HEK293 (cell line): ENCODE data around the gene PUM1.

ENCODE experiments used
- HIC1 ChIP-seq: fragments of 450-650 bp; formaldehyde crosslinking; IDR thresholded peaks from 2 replicates; pipeline ENCODE4 v1.5.1; 2016; ENCODE audit warnings: missing biosample characterization, missing genetic modification characterization
- KLF9 ChIP-seq: fragments of 450-650 bp; formaldehyde crosslinking; IDR thresholded peaks from 2 replicates; pipeline ENCODE4 v1.5.1; 2016; ENCODE audit warnings: missing biosample characterization, missing genetic modification characterization, low read depth
- SP2 ChIP-seq: fragments of 450-650 bp; formaldehyde crosslinking; IDR thresholded peaks from 2 replicates; pipeline ENCODE4 v1.5.1; 2016; ENCODE audit warnings: missing biosample characterization, missing genetic modification characterization
- SP7 ChIP-seq: fragments of 450-650 bp; formaldehyde crosslinking; IDR thresholded peaks from 2 replicates; pipeline ENCODE4 v1.5.1; 2016; ENCODE audit warnings: missing biosample characterization, missing genetic modification characterization
- YY2 ChIP-seq: fragments of 450-650 bp; formaldehyde crosslinking; IDR thresholded peaks from 2 replicates; pipeline ENCODE4 v1.5.1; 2016; ENCODE audit warnings: missing biosample characterization, missing genetic modification characterization
- ZBTB20 ChIP-seq: fragments of 450-650 bp; formaldehyde crosslinking; IDR thresholded peaks from 2 replicates; pipeline ENCODE4 v1.5.1; 2016; ENCODE audit warnings: missing biosample characterization, missing genetic modification characterization
- ZBTB26 ChIP-seq: fragments of 450-650 bp; formaldehyde crosslinking; optimal IDR thresholded peaks from 2 replicates; pipeline ENCODE3; 2016; ENCODE audit warnings: missing biosample characterization, mild to moderate bottlenecking, missing genetic modification characterization
- ZBTB48 ChIP-seq: fragments of 450-650 bp; formaldehyde crosslinking; IDR thresholded peaks from 2 replicates; pipeline ENCODE4 v1.5.1; 2016; ENCODE audit warnings: missing biosample characterization, missing genetic modification characterization
- ZBTB8A ChIP-seq: fragments of 450-650 bp; formaldehyde crosslinking; IDR thresholded peaks from 2 replicates; pipeline ENCODE4 v1.5.1; 2016; ENCODE audit warnings: missing biosample characterization, missing genetic modification characterization
- ZEB2 ChIP-seq: fragments of 450-650 bp; formaldehyde crosslinking; IDR thresholded peaks from 2 replicates; pipeline ENCODE4 v1.5.1; 2016; ENCODE audit warnings: missing biosample characterization, missing genetic modification characterization
- ZFP69B ChIP-seq: fragments of 450-650 bp; formaldehyde crosslinking; IDR thresholded peaks from 2 replicates; pipeline ENCODE4 v1.5.1; 2016; ENCODE audit warnings: missing biosample characterization, missing genetic modification characterization
- ZNF133 ChIP-seq: fragments of 450-650 bp; formaldehyde crosslinking; IDR thresholded peaks from 2 replicates; pipeline ENCODE4 v1.5.1; 2016; ENCODE audit warnings: missing biosample characterization, missing genetic modification characterization
- ZNF184 ChIP-seq: fragments of 450-650 bp; IDR thresholded peaks from 2 replicates; pipeline ENCODE4 v1.5.1; 2018; ENCODE audit warnings: missing biosample characterization, mild to moderate bottlenecking, missing genetic modification characterization
- ZNF2 ChIP-seq: fragments of 450-650 bp; formaldehyde crosslinking; IDR thresholded peaks from 2 replicates; pipeline ENCODE4 v1.5.1; 2016; ENCODE audit warnings: missing biosample characterization, missing genetic modification characterization
- ZNF223 ChIP-seq: fragments of 450-650 bp; formaldehyde crosslinking; IDR thresholded peaks from 2 replicates; pipeline ENCODE4 v1.5.1; 2016; ENCODE audit warnings: missing biosample characterization, missing genetic modification characterization
- ZNF335 ChIP-seq: fragments of 450-650 bp; formaldehyde crosslinking; conservative IDR thresholded peaks from 2 replicates; pipeline ENCODE4 v1.5.1; 2016; ENCODE audit warnings: missing biosample characterization, missing genetic modification characterization
- ZNF366 ChIP-seq: fragments of 450-650 bp; formaldehyde crosslinking; conservative IDR thresholded peaks from 2 replicates; pipeline ENCODE4 v1.5.1; 2016; ENCODE audit warnings: missing biosample characterization, missing genetic modification characterization
- ZNF391 ChIP-seq: fragments of 450-650 bp; formaldehyde crosslinking; IDR thresholded peaks from 2 replicates; pipeline ENCODE4 v1.5.1; 2016; ENCODE audit warnings: low read depth, missing biosample characterization, missing genetic modification characterization, borderline replicate concordance
- ZNF394 ChIP-seq: fragments of 450-650 bp; formaldehyde crosslinking; IDR thresholded peaks from 2 replicates; pipeline ENCODE4 v1.5.1; 2016; ENCODE audit warnings: missing biosample characterization, missing genetic modification characterization, mild to moderate bottlenecking, moderate library complexity, borderline replicate concordance
- ZNF416 ChIP-seq: fragments of 450-650 bp; formaldehyde crosslinking; IDR thresholded peaks from 2 replicates; pipeline ENCODE4 v1.5.1; 2016; ENCODE audit warnings: missing biosample characterization, missing genetic modification characterization
- ZNF501 ChIP-seq: fragments of 450-650 bp; formaldehyde crosslinking; IDR thresholded peaks from 2 replicates; pipeline ENCODE4 v1.5.1; 2016; ENCODE audit warnings: missing biosample characterization, missing genetic modification characterization
- ZNF529 ChIP-seq: fragments of 450-650 bp; formaldehyde crosslinking; IDR thresholded peaks from 2 replicates; pipeline ENCODE4 v1.5.1; 2017; ENCODE audit warnings: missing genetic modification characterization, missing biosample characterization; ENCODE audit not compliant: insufficient replicate concordance
- ZNF558 ChIP-seq: fragments of 450-650 bp; formaldehyde crosslinking; IDR thresholded peaks from 2 replicates; pipeline ENCODE4 v1.5.1; 2016; ENCODE audit warnings: missing biosample characterization, missing genetic modification characterization
- ZNF561 ChIP-seq: fragments of 450-650 bp; IDR thresholded peaks from 2 replicates; pipeline ENCODE4 v1.5.1; 2018; ENCODE audit warnings: missing biosample characterization, missing genetic modification characterization, borderline replicate concordance
- ZNF610 ChIP-seq: fragments of 450-650 bp; formaldehyde crosslinking; IDR thresholded peaks from 2 replicates; pipeline ENCODE4 v1.5.1; 2016; ENCODE audit warnings: missing biosample characterization, missing genetic modification characterization, borderline replicate concordance
- ZNF660 ChIP-seq: fragments of 450-650 bp; IDR thresholded peaks from 2 replicates; pipeline ENCODE4 v1.5.1; 2018; ENCODE audit warnings: missing biosample characterization, mild to moderate bottlenecking, missing genetic modification characterization
- ZSCAN23 ChIP-seq: fragments of 450-650 bp; formaldehyde crosslinking; IDR thresholded peaks from 2 replicates; pipeline ENCODE4 v1.5.1; 2016; ENCODE audit warnings: missing biosample characterization, missing genetic modification characterization
- ZSCAN30 ChIP-seq: fragments of 450-650 bp; IDR thresholded peaks from 2 replicates; pipeline ENCODE4 v1.5.1; 2018; ENCODE audit warnings: missing biosample characterization, mild to moderate bottlenecking, missing genetic modification characterization, moderate library complexity
- ZXDB ChIP-seq: fragments of 450-650 bp; formaldehyde crosslinking; IDR thresholded peaks from 2 replicates; pipeline ENCODE4 v1.5.1; 2016; ENCODE audit warnings: missing biosample characterization, missing genetic modification characterization
- TF ChIP-seq, protein P1 (sequence below): fragments of 450-650 bp; formaldehyde crosslinking; IDR thresholded peaks from 2 replicates; pipeline ENCODE4 v1.5.1; 2016; ENCODE audit warnings: missing biosample characterization, missing genetic modification characterization
- TF ChIP-seq, protein P2 (sequence below): fragments of 450-650 bp; IDR thresholded peaks from 2 replicates; pipeline ENCODE4 v1.5.1; 2018; ENCODE audit warnings: missing biosample characterization, mild to moderate bottlenecking, missing genetic modification characterization
- TF ChIP-seq, protein P3 (sequence below): fragments of 450-650 bp; IDR thresholded peaks from 2 replicates; pipeline ENCODE4 v1.5.1; 2018; ENCODE audit warnings: missing biosample characterization, missing genetic modification characterization

Gene PUM1

DNA sequence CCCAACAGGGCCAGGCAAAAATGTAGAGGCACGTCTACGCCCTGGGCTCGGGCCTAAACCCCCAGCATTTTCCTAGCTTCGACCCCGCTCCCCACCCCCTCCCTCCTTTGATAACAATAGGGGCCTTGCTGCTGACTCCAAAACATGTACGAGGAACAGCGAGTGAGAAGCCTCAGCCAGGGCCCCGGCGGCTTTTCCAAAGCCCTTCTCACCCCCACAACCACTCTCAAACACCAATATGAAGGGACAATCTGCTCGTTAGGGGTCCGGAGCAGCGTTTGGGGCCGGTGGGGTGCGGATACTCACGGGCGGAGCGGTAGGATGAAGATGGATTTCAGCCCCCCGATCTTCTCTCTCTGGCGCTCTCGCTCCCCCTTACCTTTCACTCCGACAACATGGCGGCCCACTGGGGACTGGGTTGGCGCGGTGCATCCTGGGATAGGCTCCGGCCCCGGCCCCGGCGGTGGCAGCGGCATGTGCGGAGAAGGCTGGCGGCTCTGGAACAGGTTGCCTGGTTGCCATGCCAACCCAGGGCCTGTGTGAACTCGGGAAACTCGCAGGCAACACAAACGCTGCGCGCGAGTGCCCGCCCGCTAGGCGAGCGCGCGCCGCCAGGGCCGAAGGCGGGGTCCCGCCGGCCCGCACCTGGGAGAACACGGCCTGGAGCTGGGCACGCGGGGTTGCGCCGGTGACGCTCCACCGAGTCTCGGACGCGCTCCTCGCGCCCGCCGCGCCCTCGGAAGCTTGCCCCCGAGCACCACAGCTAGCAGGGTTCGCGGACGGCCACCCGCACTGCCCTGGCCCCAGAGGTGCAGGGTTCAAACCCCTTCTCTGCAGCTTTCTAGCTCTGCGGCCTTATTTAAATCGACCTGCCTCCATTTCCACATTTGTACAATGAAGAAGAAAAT lies at the start of gene PUM1 (continued):
- TF ChIP-seq KLF9 (tag by site-specific recombination) (0 out of 2 replicates have a peak, but pooled peaks have one; percentile 15), ZBTB48 (tag by site-specific recombination) (peak; percentile 76), YY2 (peak; percentile 92), ZEB2 (tag by site-specific recombination) (peak; percentile 85), ZBTB8A (tag by site-specific recombination) (peak; percentile 80), ZNF610 (tag by site-specific recombination) (peak; percentile 81), ZNF416 (tag by site-specific recombination) (no peak), ZNF558 (tag by site-specific recombination) (0 out of 2 replicates have a peak, but pooled peaks have one; percentile 27), SP7 (tag by site-specific recombination) (peak; percentile 82), ZSCAN23 (tag by site-specific recombination) (peak; percentile 28; the same call in 1 of the 2 replicates), HIC1 (tag by site-specific recombination) (peak; percentile 92; the same call in 1 of the 2 replicates), ZNF2 (tag by site-specific recombination) (peak; percentile 42), ZBTB20 (peak; percentile 72; the same call in 1 of the 2 replicates), ZNF501 (tag by site-specific recombination) (peak; percentile 46; the same call in 1 of the 2 replicates), ZNF660 (peak; percentile 75; the same call in 1 of the 2 replicates), ZFP69B (tag by site-specific recombination) (peak; percentile 53; the same call in 1 of the 2 replicates), SP2 (peak; percentile 18), ZBTB26 (tag by site-specific recombination) (peak; percentile 98), ZNF394 (peak; percentile 69), ZNF335 (tag by site-specific recombination) (peak; percentile 79), ZNF133 (tag by site-specific recombination) (no peak), ZNF184 (tag by site-specific recombination) (peak; percentile 26; the same call in 1 of the 2 replicates), ZXDB (tag by site-specific recombination) (peak; percentile 90), ZNF223 (tag by site-specific recombination) (0 out of 2 replicates have a peak, but pooled peaks have one; percentile 41), ZNF561 (tag by site-specific recombination) (peak; percentile 78), ZSCAN30 (peak; percentile 17; the same call in 1 of the 2 replicates), ZNF529 (no peak), ZNF391 (tag by site-specific recombination) (peak; percentile 62; the same call in 1 of the 2 replicates), ZNF366 (tag by site-specific recombination) (peak; percentile 39; the same call in 1 of the 2 replicates)
- TF ChIP-seq, protein P1, sequence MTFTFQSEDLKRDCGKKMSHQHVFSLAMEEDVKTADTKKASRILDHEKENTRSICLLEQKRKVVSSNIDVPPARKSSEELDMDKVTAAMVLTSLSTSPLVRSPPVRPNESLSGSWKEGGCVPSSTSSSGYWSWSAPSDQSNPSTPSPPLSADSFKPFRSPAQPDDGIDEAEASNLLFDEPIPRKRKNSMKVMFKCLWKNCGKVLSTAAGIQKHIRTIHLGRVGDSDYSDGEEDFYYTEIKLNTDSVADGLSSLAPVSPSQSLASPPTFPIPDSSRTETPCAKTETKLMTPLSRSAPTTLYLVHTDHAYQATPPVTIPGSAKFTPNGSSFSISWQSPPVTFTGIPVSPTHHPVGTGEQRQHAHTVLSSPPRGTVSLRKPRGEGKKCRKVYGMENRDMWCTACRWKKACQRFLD (tag by site-specific recombination) = peak; percentile 87
- TF ChIP-seq, protein P2, sequence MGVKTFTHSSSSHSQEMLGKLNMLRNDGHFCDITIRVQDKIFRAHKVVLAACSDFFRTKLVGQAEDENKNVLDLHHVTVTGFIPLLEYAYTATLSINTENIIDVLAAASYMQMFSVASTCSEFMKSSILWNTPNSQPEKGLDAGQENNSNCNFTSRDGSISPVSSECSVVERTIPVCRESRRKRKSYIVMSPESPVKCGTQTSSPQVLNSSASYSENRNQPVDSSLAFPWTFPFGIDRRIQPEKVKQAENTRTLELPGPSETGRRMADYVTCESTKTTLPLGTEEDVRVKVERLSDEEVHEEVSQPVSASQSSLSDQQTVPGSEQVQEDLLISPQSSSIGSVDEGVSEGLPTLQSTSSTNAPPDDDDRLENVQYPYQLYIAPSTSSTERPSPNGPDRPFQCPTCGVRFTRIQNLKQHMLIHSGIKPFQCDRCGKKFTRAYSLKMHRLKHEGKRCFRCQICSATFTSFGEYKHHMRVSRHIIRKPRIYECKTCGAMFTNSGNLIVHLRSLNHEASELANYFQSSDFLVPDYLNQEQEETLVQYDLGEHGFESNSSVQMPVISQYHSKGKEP (tag by site-specific recombination) = 0 out of 2 replicates have a peak, but pooled peaks have one; percentile 2
- TF ChIP-seq, protein P3, sequence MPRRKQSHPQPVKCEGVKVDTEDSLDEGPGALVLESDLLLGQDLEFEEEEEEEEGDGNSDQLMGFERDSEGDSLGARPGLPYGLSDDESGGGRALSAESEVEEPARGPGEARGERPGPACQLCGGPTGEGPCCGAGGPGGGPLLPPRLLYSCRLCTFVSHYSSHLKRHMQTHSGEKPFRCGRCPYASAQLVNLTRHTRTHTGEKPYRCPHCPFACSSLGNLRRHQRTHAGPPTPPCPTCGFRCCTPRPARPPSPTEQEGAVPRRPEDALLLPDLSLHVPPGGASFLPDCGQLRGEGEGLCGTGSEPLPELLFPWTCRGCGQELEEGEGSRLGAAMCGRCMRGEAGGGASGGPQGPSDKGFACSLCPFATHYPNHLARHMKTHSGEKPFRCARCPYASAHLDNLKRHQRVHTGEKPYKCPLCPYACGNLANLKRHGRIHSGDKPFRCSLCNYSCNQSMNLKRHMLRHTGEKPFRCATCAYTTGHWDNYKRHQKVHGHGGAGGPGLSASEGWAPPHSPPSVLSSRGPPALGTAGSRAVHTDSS (tag by site-specific recombination) = no peak
